Activated effector memory CD4-positive, alpha-beta T cell treated with Interleukin-2 at 50 U/mL for 16 hours (primary cell): ENCODE measurements around the gene PRDM11.

ENCODE experiments used
- DNase-seq: peaks from one replicate; pipeline ENCODE4 v3.0.0-alpha.2; 2020

The PRDM11 gene

DNA sequence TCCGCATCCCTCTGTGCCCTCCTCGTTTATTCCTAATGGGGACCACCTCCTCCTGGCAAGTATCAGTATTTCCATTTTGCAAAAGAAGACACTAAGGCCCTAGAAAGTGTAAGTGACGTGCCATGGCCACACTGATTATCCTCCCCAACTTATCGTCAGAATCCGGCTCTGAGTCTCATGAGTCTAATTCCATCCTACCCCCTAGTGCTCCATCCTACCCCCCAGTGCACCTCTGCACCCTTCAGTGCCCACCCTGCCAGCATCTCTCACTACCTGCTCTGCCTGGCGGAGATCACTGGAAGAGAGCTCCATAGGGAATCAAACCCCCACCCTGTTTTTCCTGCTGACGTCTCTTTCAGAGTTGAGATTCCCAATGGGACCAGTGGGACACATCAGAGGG lies 31.8 kb downstream of the PRDM11 start:
- DNase-seq = no peak

DNA sequence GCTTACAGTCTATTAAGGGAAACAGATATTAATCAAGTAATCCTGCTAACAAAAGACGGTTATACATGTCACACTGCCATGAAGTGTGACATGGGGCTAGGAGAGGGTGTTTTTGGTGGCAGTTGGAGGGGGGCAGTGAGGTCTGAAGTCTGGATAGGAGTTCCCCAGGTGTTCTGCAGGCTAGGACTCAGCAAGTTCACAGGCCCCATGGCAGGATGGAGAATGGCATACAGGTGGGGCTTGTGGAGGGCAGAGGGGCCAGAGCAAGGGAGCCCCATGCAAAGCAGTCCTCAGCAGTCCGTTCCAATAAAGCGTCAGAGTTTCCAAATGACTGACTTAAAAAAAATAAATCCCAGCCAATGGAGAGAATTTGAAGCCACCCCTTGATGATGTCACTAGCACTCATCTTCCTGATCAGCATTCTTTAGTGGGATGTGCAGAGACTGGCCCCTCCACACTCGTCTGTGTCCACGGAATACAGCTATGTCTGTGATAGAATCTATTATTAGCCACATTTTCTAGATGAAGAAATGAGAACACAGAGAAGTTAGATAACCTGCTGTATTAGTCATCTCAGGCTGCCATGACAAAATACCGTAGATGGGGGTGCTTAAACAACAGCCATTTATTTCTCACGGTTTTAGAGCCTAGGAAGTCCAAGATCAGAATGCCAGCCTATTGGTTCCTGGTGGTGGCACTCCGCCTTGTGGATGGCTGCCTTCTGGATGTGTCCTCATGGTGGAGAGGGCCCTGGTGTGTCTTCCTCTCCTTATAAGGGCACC lies 32.6 kb downstream of the PRDM11 start:
- DNase-seq = no peak

DNA sequence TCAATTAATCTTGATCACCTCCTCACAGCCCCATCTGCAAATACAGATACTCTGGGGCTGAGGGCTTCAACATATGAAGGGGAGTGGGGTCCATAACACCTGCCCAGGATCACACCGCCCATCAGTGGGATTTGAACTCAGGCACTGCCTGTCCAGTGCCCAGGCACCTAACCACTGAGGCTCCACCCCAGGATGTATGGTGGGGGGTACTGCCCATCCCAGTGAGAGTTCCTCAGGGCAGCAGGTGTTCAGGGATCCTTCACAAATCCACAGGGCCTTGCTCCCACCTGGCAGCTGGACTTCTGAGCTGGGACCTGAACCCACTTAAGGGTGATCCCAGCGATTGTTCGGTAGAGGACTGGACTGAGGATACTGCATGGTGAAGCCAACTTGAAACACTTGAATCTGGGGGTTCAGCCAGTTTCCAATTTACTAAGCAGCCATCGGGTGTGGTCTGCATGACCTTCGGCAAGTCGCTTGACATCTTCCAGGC lies 33.3 kb downstream of the PRDM11 start:
- no peak for DNase-seq

- DNase-seq = no peak
Observed at GRCh38 chr11:45180179-45180847, 33.9 kb downstream of the PRDM11 start.

DNA sequence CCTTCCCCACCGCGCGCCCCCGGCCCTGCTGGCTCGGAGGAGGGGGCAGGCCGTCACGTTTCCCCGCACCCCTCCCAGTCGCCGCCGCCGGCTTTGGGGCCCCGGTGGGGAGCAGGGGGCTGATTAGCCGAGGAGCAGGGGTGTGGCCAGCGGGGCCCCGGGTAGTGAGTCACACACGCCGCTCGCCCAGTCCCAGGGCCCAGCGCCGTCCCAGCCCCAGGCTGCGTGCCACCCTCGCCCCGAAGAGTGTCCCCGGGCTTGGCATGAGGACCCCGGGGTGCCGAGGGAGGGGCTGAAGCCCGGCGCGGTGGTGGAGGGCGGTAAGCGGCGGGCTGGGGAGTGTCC lies 34.4 kb downstream of the PRDM11 start:
- peak; percentile 6 for DNase-seq

DNA sequence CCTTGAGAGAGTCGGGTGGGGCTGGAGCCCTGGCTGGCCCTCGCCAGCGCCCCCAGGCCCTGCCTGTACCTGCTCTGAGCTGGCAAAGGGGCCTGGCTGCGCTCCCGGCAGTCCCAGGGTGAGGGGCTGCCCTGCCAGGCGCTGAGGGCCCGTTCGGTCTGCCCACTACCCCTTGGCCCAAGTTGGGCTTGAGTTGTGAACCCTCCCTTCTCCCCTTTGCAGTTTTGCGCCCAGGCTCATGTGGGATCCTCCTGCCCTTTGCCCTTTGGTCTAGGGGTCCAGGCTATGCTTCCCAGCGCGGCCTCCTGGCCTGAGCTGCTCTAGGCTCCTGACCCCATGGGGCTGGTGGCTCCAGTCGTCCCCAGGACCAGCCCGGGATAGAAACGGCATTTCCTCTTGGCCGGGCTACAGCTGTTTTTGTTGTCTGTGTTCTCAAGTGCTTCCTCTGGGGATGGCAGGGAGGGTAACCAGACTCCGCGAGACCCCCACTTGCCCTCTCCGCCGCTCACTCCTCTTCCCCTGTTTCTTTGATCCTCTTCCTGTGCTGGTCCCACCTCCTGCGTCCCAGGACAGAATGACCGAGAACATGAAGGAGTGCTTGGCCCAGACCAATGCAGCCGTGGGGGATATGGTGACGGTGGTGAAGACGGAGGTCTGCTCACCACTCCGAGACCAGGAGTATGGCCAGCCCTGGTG lies 34.9 kb downstream of the PRDM11 start:
- DNase-seq = no peak

DNA sequence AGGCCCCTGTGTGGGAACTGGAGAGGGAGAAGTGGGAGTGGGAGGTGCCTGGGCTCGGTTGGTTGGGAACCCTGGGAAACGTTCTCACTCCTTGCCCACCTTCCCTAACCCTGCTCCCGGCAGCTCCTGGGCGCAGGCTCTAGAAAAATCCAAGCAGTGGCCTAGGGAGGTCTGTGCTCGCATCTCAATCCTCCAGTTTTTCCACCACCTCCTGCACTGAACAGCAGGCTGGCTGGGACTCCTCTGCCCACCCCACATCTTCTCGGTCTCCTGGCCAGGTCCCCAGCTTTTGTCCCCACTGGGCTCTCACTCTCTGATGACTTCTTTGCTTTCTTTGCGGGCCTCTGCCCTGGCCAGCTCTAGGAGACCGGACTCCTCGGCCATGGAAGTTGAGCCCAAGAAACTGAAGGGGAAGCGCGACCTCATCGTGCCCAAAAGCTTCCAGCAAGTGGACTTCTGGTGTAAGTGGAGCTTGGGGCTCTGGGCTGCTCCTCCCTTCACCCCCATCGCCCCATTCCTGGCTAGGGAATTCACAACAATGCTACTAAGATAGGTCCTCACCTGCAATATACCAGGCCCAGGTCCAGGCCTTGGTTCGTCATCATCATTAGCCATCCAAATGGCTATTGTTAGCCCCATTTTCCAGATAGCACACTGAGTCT lies 35.6 kb downstream of the PRDM11 start:
- DNase-seq = no peak

DNA sequence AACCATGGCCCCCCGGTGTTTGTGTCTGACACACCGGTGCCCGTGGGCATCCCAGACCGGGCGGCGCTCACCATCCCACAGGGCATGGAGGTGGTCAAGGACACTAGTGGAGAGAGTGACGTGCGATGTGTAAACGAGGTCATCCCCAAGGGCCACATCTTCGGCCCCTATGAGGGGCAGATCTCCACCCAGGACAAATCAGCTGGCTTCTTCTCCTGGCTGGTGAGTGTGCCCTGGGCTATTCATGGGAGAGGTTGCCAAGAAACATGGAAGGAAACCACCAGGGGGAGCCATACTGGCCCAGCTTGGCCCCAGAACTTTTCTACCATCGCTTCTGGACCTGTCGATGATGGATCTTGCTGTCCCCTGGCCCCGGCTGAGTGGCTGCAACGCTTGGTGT lies 36.5 kb downstream of the PRDM11 start:
- no peak for DNase-seq

DNA sequence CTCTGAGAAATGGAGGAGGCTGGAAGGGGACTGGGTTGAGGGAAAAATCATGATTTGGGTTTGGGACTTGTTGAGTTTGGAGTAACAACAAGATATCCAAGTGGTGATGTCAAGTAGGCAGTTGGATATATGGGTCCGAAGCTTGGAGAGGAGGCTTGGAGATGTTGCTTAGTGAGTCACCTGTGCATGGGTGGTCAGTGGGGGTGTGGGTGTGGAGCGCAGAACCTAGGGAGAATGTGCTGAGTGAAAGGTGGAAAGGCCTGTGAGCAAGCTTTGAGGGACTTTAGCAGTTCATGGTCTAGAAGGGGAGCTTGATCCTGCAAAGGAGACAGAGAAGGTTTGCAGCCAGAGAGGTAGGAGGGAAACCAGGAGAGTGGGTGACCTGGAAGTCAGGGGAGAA lies 38.2 kb downstream of the PRDM11 start:
- DNase-seq = no peak

GRCh38 chr11:45185228-45185729 lies 38.8 kb downstream of the PRDM11 start:
- DNase-seq = no peak

- DNase-seq = no peak
Observed at GRCh38 chr11:45187375-45187774, 40.9 kb downstream of the PRDM11 start.

- DNase-seq = no peak
Observed at GRCh38 chr11:45188127-45188526, 41.7 kb downstream of the PRDM11 start.

GRCh38 chr11:45189230-45189629 lies 42.8 kb downstream of the PRDM11 start:
- DNase-seq = no peak

DNA sequence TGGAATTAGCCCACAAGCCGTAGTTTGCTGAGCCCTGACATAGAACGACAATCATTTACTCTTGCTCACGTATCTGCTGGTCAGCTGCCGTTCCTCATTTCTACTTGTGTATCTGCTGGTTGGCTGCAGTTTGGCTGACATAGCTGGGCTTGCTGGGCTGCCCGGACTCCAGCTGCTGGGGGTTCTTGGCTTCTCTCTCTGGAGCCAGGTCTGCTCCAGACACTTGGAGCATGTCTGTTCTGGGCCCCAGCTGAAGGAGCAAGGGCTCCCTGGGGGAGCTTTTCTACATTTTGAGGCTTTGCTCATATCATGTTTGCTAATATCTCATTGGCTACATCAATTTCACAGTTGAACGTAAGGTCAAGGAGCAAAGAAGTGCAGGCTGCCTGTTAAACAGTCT lies 47.3 kb downstream of the PRDM11 start:
- no peak for DNase-seq

DNA sequence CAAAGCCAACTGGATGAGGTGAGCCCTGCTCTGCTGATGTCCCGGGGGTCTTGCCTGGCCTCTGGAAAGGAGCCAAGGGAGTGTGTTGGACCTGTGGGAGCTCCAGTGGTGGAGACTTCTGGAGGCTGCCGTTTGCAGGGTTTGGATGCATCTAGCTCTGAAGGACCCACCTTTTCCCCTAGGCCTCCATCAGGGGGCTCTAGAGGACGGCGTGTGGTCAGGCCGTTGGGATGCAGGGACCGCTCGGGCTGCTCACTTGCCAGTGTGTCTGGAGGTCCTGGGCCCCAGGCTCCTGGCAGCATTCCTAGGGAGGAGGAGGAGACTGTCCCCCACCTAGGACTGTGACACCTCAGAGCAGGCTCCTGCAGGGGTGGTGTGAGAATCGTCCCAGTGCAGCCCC lies 58.3 kb downstream of the PRDM11 start:
- no peak for DNase-seq

DNA sequence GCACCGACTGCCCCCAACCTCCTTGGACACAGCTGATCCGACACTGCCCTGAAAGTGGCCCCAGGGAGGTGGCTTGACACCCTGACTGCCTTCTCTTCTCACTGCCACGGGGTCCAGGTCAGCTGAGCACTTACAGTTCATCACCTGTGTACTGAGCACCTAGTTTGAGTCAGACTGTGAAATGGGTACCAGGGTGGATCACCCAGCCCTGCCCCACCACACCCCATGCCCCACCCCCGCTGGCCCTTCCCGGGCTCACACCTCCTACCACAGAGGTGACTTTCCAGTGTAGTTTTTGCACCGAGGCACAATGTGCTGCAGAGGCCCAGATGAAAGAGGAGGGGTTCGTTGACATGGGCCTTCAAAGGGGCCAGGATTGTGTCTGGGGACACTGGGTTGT lies 59.5 kb downstream of the PRDM11 start:
- no peak for DNase-seq

DNA sequence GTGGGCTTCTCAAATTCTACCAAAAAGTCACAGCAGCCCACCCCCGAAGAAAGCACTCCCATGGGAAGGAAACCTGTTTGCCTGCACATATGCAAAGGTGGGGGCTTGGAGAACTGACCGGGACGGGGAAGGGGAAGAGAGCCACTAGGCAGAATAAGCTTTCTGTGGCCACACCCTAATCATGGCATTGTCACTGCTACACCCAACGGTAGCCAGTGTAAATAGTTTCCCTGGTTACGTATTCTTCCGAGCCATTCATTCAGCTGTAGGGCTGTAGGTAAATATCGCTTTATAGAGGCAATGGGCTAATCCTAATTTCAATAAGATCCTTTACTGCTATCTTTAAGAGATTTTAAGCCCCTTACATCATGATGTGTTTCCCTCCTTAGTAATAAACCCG lies 61.7 kb downstream of the PRDM11 start:
- no peak for DNase-seq

- DNase-seq = no peak
Observed at GRCh38 chr11:45209000-45209879, 62.8 kb downstream of the PRDM11 start.

- DNase-seq = no peak
Observed at GRCh38 chr11:45209891-45210699, 63.7 kb downstream of the PRDM11 start.

DNA sequence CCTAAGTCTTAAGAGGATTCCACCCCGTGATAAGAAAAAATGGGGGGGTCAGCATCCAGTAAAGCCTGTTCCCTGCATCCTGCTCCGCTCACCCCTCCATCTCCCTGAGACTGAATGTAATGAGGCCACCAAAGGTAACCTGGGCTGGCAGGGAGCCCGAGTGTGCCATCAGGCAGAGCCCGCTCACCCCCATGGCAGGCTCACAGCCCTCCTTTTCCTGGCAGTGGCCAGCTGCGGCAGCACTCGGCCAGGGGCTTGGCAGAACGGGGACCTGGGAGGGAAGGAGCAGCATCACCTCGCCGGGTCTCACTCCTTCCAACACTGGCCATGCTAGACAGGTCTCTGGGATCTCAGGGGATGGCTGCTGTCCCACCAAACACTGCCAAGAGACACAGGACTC lies 64.4 kb downstream of the PRDM11 start:
- no peak for DNase-seq

GRCh38 chr11:45211732-45212131 lies 65.3 kb downstream of the PRDM11 start:
- no peak for DNase-seq
